ENCODE data around the gene CDH7. TPM values are rescaled to one million over a fixed set of nuclear protein-coding genes. Genes with fewer than 3 reads are reported as not detected.

Gene CDH7
- total RNA-seq, 1 donor from 2014 or later = 9.2 TPM

DNA sequence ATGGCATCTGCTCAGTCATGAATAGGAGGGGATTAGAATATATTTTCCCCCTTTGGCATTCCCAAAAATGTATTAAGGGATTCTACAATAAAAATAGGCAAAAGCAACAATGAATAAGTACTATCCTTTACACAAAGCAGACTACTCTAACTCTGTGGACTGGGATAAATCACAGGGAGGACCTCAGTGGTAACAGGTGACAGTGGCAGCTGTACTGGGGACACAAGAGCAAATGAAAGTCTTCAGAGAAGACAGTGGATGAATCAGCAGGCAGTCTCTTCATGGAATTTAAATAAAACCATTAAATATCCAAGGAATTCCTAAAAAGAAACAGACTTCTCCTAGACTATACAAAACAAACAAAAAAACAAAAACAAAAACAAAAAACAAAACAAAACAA, 4.8 kb downstream of the CDH7 start:
- H3K36me3 Mint-ChIP-seq (ENCODE audit: insufficient read depth) = no peaks in the 10 kb centered on the region
- TF ChIP-seq, protein P1, sequence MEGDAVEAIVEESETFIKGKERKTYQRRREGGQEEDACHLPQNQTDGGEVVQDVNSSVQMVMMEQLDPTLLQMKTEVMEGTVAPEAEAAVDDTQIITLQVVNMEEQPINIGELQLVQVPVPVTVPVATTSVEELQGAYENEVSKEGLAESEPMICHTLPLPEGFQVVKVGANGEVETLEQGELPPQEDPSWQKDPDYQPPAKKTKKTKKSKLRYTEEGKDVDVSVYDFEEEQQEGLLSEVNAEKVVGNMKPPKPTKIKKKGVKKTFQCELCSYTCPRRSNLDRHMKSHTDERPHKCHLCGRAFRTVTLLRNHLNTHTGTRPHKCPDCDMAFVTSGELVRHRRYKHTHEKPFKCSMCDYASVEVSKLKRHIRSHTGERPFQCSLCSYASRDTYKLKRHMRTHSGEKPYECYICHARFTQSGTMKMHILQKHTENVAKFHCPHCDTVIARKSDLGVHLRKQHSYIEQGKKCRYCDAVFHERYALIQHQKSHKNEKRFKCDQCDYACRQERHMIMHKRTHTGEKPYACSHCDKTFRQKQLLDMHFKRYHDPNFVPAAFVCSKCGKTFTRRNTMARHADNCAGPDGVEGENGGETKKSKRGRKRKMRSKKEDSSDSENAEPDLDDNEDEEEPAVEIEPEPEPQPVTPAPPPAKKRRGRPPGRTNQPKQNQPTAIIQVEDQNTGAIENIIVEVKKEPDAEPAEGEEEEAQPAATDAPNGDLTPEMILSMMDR (IDR thresholded peaks at IDR 0.05; ENCODE audit: unreplicated experiment) = no peak
- H3K4me3 Mint-ChIP-seq (ENCODE audit: low read depth) = no peak overlapping the region
- H3K9me3 Mint-ChIP-seq (ENCODE audit: low read depth) = no peaks in the 10 kb centered on the region
- no peak overlapping the region for H3K27ac Mint-ChIP-seq
- no peak for DNase-seq (ENCODE audit: low spot score, unreplicated experiment)
- H3K27me3 Mint-ChIP-seq = peaks cover 11% of the 10 kb centered on the region
- peaks cover 24% of the 10 kb centered on the region for H3K4me1 Mint-ChIP-seq (ENCODE audit: low read depth)

DNA sequence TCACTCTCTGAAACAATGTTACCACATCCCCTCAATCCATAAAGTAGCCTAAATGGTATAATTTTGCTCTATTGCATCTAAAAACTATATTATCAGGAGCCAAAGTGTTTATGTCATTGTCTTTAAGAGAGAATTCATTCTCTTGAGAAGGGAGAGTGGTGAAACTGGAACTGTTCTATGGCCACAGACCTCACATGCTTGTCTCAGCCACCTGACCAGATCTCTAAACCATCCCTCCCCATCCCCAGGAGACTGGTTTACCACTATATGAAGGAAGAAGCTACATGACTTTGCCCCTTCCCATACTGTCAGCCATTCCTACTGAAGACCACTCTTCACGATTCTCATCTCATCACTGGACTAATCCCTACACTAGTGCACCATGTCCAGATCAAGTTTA, 9.6 kb downstream of the CDH7 start:
- Mint-ChIP-seq H3K4me1 (ENCODE audit: low read depth) (peaks cover 9% of the 10 kb centered on the region), H3K27ac (no peak overlapping the region), H3K36me3 (ENCODE audit: insufficient read depth) (no peaks in the 10 kb centered on the region), H3K9me3 (ENCODE audit: low read depth) (no peaks in the 10 kb centered on the region), H3K4me3 (ENCODE audit: low read depth) (no peak overlapping the region), H3K27me3 (peaks cover 2% of the 10 kb centered on the region)
- DNase-seq (ENCODE audit: low spot score, unreplicated experiment) = no peak
- TF ChIP-seq, protein P1 (IDR thresholded peaks at IDR 0.05; ENCODE audit: unreplicated experiment) = no peak

DNA sequence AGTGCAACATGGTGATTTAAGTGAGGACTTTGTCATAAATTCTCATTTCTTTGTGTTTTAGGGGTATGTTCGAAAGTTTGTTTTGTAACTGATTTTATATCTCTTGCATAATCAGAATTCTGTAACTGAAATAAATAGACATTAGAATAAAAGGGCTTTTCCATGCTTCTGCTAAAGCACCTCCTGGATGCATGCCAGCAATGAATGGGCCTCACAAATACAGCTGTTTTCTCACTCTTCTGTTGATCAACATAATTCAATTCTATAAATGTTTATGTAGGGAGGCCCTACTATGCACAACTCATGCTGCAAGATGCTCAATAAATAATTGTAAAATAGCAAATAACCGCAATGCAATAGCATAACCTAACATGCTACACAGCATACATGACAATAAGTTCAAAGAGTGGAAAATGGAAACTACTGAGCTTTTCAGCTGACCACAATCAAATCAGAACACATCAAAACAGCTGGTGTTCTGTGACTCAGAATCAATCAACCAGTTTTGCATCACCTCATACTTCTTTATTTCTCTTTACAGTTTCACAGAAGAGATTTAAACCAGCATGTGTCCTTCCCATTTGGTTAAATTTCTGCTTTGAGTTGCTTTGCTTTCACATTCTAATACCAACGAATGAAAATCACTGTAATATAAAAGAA, 11.0 kb downstream of the CDH7 start:
- Mint-ChIP-seq H3K9me3 (ENCODE audit: low read depth) (no peaks in the 10 kb centered on the region), H3K4me3 (ENCODE audit: low read depth) (no peak overlapping the region), H3K27me3 (no peaks in the 10 kb centered on the region), H3K4me1 (ENCODE audit: low read depth) (peaks cover 9% of the 10 kb centered on the region), H3K36me3 (ENCODE audit: insufficient read depth) (no peaks in the 10 kb centered on the region), H3K27ac (no peak overlapping the region)
- DNase-seq (ENCODE audit: low spot score, unreplicated experiment) = no peak
- TF ChIP-seq, protein P1 (IDR thresholded peaks at IDR 0.05; ENCODE audit: unreplicated experiment) = no peak

DNA sequence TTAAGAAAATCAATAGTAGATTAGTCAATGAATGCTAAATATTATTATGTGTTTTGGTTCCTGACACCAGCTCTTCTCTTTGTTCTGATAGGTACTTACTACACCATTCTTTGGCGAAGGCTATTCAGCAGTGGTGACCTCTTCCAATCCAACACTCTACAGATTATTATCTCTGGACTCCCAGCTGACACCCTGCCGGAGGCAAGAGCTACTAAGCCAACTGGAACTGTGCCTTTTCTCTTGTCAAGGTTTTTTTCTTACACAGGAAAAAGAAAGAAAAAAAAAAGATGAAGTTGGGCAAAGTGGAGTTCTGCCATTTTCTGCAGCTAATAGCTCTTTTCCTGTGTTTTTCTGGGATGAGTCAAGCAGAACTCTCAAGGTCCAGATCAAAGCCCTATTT, 11.7 kb downstream of the CDH7 start:
- Mint-ChIP-seq H3K9me3 (ENCODE audit: low read depth) (no peaks in the 10 kb centered on the region), H3K27me3 (no peaks in the 10 kb centered on the region), H3K27ac (no peak overlapping the region), H3K36me3 (ENCODE audit: insufficient read depth) (no peaks in the 10 kb centered on the region), H3K4me1 (ENCODE audit: low read depth) (peaks cover 9% of the 10 kb centered on the region), H3K4me3 (ENCODE audit: low read depth) (no peak overlapping the region)
- no peak for DNase-seq (ENCODE audit: low spot score, unreplicated experiment)
- TF ChIP-seq, protein P1 (IDR thresholded peaks at IDR 0.05; ENCODE audit: unreplicated experiment) = no peak

DNA sequence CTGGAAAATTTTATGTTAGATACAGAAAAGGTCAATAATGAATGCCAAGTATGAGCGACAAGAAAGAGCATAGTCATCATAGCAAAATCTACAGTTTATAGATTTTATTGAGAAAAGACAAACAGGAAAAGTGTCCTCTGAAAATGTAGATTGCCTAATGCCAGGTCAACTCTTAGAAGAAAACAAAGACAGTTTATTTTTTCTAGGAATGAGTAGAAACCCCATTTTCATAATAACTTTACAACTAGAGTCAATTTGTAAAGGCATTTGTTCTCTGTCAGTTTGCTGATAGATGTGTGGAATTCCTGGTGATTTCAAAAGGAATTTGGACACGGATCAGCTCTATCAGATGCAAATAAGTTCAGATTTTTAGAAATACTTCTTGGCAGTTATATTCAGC, 16.6 kb downstream of the CDH7 start:
- no peaks in the 10 kb centered on the region for H3K27me3 Mint-ChIP-seq
- no peak overlapping the region for H3K27ac Mint-ChIP-seq
- peaks cover 11% of the 10 kb centered on the region for H3K4me1 Mint-ChIP-seq (ENCODE audit: low read depth)
- H3K9me3 Mint-ChIP-seq (ENCODE audit: low read depth) = no peaks in the 10 kb centered on the region
- DNase-seq (ENCODE audit: low spot score, unreplicated experiment) = no peak
- no peaks in the 10 kb centered on the region for H3K36me3 Mint-ChIP-seq (ENCODE audit: insufficient read depth)
- TF ChIP-seq, protein P1 (IDR thresholded peaks at IDR 0.05; ENCODE audit: unreplicated experiment) = no peak
- no peak overlapping the region for H3K4me3 Mint-ChIP-seq (ENCODE audit: low read depth)
